Coronary artery (tissue), 2 donors: ENCODE measurements around the gene IPCEF1.

Source experiments
- DNase-seq: peaks from one replicate; pipeline ENCODE4 v3.0.0-alpha.2; 2017; ENCODE audit warnings: low spot score
- H3K27ac ChIP-seq, 2 donors: fragments of 200-600 bp; sonication (generic); one replicate each; pipeline ENCODE4 v1.5.1; 2016 to 2019
- H3K4me3 ChIP-seq: fragments of 200-600 bp; sonication (generic); 2 replicates; pipeline ENCODE4 v1.5.1; 2016; ENCODE audit warnings: mild to moderate bottlenecking, moderate library complexity
- CTCF ChIP-seq: fragments of 200-600 bp; sonication (generic); IDR thresholded peaks from one replicate; pipeline ENCODE4 v1.5.1; 2019; ENCODE audit warnings: antibody characterized with exemption

The IPCEF1 gene

GRCh38 chr6:154138793-154139192, 217.8 kb downstream of the IPCEF1 start:
- TF ChIP-seq CTCF: no peak
- DNase-seq: no peak
- Histone ChIP-seq H3K27ac (no peak overlapping the region), H3K4me3 (no peak overlapping the region)

GRCh38 chr6:154134471-154135147, 222.0 kb downstream of the IPCEF1 start:
- no peak for DNase-seq
- no peak for TF ChIP-seq CTCF
- Histone ChIP-seq H3K4me3 (no peak overlapping the region), H3K27ac (no peak overlapping the region)

GRCh38 chr6:154127657-154128056, 228.9 kb downstream of the IPCEF1 start:
- TF ChIP-seq CTCF: no peak
- H3K4me3 ChIP-seq: no peak overlapping the region
- no peak for DNase-seq
- no peak overlapping the region for H3K27ac ChIP-seq

- no peak for DNase-seq
- no peak overlapping the region for H3K4me3 ChIP-seq
- no peak for TF ChIP-seq CTCF
- H3K27ac ChIP-seq: no peak overlapping the region
Measured at GRCh38 chr6:154125421-154125820, 231.2 kb downstream of the IPCEF1 start.

- Histone ChIP-seq H3K27ac (no peak overlapping the region), H3K4me3 (no peak overlapping the region)
- no peak for DNase-seq
- no peak for TF ChIP-seq CTCF
Measured at GRCh38 chr6:154123155-154123956, 233.2 kb downstream of the IPCEF1 start.

- TF ChIP-seq CTCF: no peak
- no peak for DNase-seq
- H3K4me3 ChIP-seq: no peak overlapping the region
Measured at GRCh38 chr6:154122195-154122925, 234.2 kb downstream of the IPCEF1 start.

More at GRCh38 chr6:154122195-154122925, 234.2 kb downstream of the IPCEF1 start:
- no peak overlapping the region for H3K27ac ChIP-seq
